HK-2 (cell line): ENCODE measurements around the gene BSND.
"Not testable (repeated sequence)": the region's sequence is repeated elsewhere in the genome, so short reads cannot be mapped to it uniquely, and the experiment has no call there.

ENCODE experiments used
- DNase-seq: peaks from one replicate; pipeline ENCODE4 v3.0.0-alpha.2; 2018; ENCODE audit not compliant: unreplicated experiment

BSND gene

GRCh38 chr1:54998677-54999076 lies at the start of gene BSND:
Gene BSND (plus strand): TSS chr1:54998933. CDS start chr1:54999187, 254 bp downstream.
- no peak for DNase-seq

- no peak for DNase-seq
Measured at GRCh38 chr1:54949053-54949452, 49.7 kb upstream of the BSND start.

- no peak for DNase-seq
Measured at GRCh38 chr1:54950006-54950368, 48.7 kb upstream of the BSND start.

- peak; percentile 83 for DNase-seq
Measured at GRCh38 chr1:54950369-54951163, 48.2 kb upstream of the BSND start.

- no peak for DNase-seq
Measured at GRCh38 chr1:54951810-54952226, 46.9 kb upstream of the BSND start.

- peak; percentile 40 for DNase-seq
Measured at GRCh38 chr1:54952950-54953718, 45.6 kb upstream of the BSND start.

GRCh38 chr1:54953846-54954245 lies 44.9 kb upstream of the BSND start:
- DNase-seq, result no peak

GRCh38 chr1:54955359-54955758 lies 43.4 kb upstream of the BSND start:
- no peak for DNase-seq

- DNase-seq, result no peak
Measured at GRCh38 chr1:54956726-54957125, 42.0 kb upstream of the BSND start.

GRCh38 chr1:54959241-54959640 lies 39.5 kb upstream of the BSND start:
- no peak for DNase-seq

- DNase-seq, result no peak
Measured at GRCh38 chr1:54962612-54963395, 35.9 kb upstream of the BSND start.

GRCh38 chr1:54963829-54964228 lies 34.9 kb upstream of the BSND start:
- not testable (repeated sequence) for DNase-seq

GRCh38 chr1:54965624-54966340 lies 33.0 kb upstream of the BSND start:
- no peak for DNase-seq

GRCh38 chr1:54967372-54967771 lies 31.4 kb upstream of the BSND start:
- no peak for DNase-seq

- DNase-seq, result no peak
Measured at GRCh38 chr1:54968551-54968950, 30.2 kb upstream of the BSND start.

- DNase-seq, result no peak
Measured at GRCh38 chr1:54969879-54970278, 28.9 kb upstream of the BSND start.

GRCh38 chr1:54970901-54971300 lies 27.8 kb upstream of the BSND start:
- DNase-seq, result no peak

- no peak for DNase-seq
Measured at GRCh38 chr1:54971317-54971791, 27.4 kb upstream of the BSND start.

- DNase-seq, result no peak
Measured at GRCh38 chr1:54972436-54972835, 26.3 kb upstream of the BSND start.

- DNase-seq, result no peak
Measured at GRCh38 chr1:54973205-54973921, 25.4 kb upstream of the BSND start.
